Natural killer cell (primary cell): ENCODE data around the gene GRAMD2B. TPM values are rescaled to one million over a fixed set of nuclear protein-coding genes. Genes with fewer than 3 reads are reported as not detected.

ENCODE experiments used
- ATAC-seq, 3 donors: fragments of 150-1000 bp in 2 of 3; fragments of 200-7000 bp in 1 of 3; cut with Tn5 transposase; 1 replicate in 1 of 3; 2 replicates in 2 of 3; pipeline ENCODE4 v1.10.0; 2021; ENCODE audit warnings: mild to moderate bottlenecking in 2 of 3, moderate library complexity in 2 of 3
- DNase-seq, 2 donors: peaks; one replicate each; pipeline versions ENCODE4 v3.0.0 to v3.0.0-alpha.2; 2013 to 2021; ENCODE audit warnings: mixed read lengths in 1 of 2
- H3K27ac ChIP-seq: one replicate; pipeline ENCODE4 v1.5.1; 2013; ENCODE audit warnings: mild to moderate bottlenecking, low read length
- H3K27me3 ChIP-seq: one replicate; pipeline ENCODE4 v1.6.1; 2013; ENCODE audit warnings: low read length; ENCODE audit not compliant: control insufficient read depth, insufficient read depth
- H3K36me3 ChIP-seq: one replicate; pipeline ENCODE4 v1.6.1; 2013; ENCODE audit warnings: low read length; ENCODE audit not compliant: control insufficient read depth, insufficient read depth
- H3K4me1 ChIP-seq: one replicate; pipeline ENCODE4 v1.6.1; 2013; ENCODE audit warnings: low read length; ENCODE audit not compliant: control insufficient read depth, insufficient read depth
- H3K4me3 ChIP-seq: one replicate; pipeline ENCODE4 v1.5.1; 2013; ENCODE audit warnings: low read length
- H3K9me3 ChIP-seq: one replicate; pipeline ENCODE4 v1.6.1; 2013; ENCODE audit warnings: low read length; ENCODE audit not compliant: control insufficient read depth, insufficient read depth
- H3K27ac Mint-ChIP-seq, 2 donors: one replicate each; pipeline ENCODE4 v1.8.0; 2022; ENCODE audit warnings: mild to moderate bottlenecking in 2 of 2, mixed read lengths in 2 of 2, moderate library complexity in 1 of 2
- H3K27me3 Mint-ChIP-seq, 2 donors: one replicate each; pipeline ENCODE4 v1.8.0; 2022; ENCODE audit warnings: low read depth in 2 of 2, mixed read lengths in 2 of 2
- H3K36me3 Mint-ChIP-seq: one replicate; pipeline ENCODE4 v1.8.0; 2022; ENCODE audit warnings: mixed read lengths
- H3K4me1 Mint-ChIP-seq, 2 donors: one replicate each; pipeline ENCODE4 v1.8.0; 2022; ENCODE audit warnings: mixed read lengths in 2 of 2
- H3K4me3 Mint-ChIP-seq: one replicate; pipeline ENCODE4 v1.8.0; 2022; ENCODE audit warnings: mild to moderate bottlenecking, moderate library complexity, mixed read lengths
- H3K9me3 Mint-ChIP-seq, 2 donors: one replicate each; pipeline ENCODE4 v1.8.0; 2022; ENCODE audit warnings: mixed read lengths in 2 of 2
- CTCF ChIP-seq: fragments of 200-600 bp; IDR thresholded peaks from one replicate; pipeline ENCODE4 v1.8.0; 2022; ENCODE audit warnings: antibody characterized with exemption
- WGBS: methylation state at CpG from one replicate; pipeline ENCODE4 v1.1.7; 2013; ENCODE audit warnings: missing lambda C conversion rate; ENCODE audit not compliant: insufficient coverage; 5-methylcytosine and 5-hydroxymethylcytosine counted together
- intact Hi-C: fragments of 100-400 bp; cut with micrococcal nuclease; formaldehyde crosslinking; loops from one replicate; pipeline ENCODE4 v1.14.2; 2022
- total RNA-seq, 4 donors: library from RNA; stranded (reverse); fragments of 120-200 nt in 1 of 4; gene quantifications; one replicate each; pipeline versions ENCODE4 v1.2.3 to v1.2.4, GENCODE V29; 2013 to 2022

GRAMD2B gene
- total RNA-seq, 3 donors from 2014 or later (not counting 1 experiment from before 2014, with no cell fraction given), result 9.2 to 15.4 (median 10.0) TPM

GRCh38 chr5:126490167-126490940 is 67.1 kb downstream of the GRAMD2B start:
- WGBS, result 97% methylated on average over 11 of the region's 12 CpGs
- H3K4me3 Mint-ChIP-seq, result no peak overlapping the region
- no peak for DNase-seq
- peak overlapping the region in 1 of 2 donors; percentile 13 for H3K27ac Mint-ChIP-seq
- H3K4me3 ChIP-seq, result no peak overlapping the region
- no peaks in the 10 kb centered on the region for H3K27me3 Mint-ChIP-seq
- no peaks in the 10 kb centered on the region for H3K27me3 ChIP-seq
- no peak for ATAC-seq
- no peaks in the 10 kb centered on the region for H3K4me1 Mint-ChIP-seq
- H3K9me3 ChIP-seq, result no peaks in the 10 kb centered on the region
- H3K36me3 Mint-ChIP-seq, result peaks cover 31% of the 10 kb centered on the region
- H3K27ac ChIP-seq, result no peak overlapping the region
- no peaks in the 10 kb centered on the region for H3K4me1 ChIP-seq
- TF ChIP-seq CTCF, result no peak
- H3K9me3 Mint-ChIP-seq, result no peaks in the 10 kb centered on the region
- peaks cover 33% of the 10 kb centered on the region for H3K36me3 ChIP-seq
- intact Hi-C loops, result no loop called here

GRCh38 chr5:126492939-126493338 is 69.7 kb downstream of the GRAMD2B start:
- H3K27ac ChIP-seq, result no peak overlapping the region
- no peaks in the 10 kb centered on the region for H3K4me1 Mint-ChIP-seq
- no peak overlapping the region for H3K4me3 ChIP-seq
- no peaks in the 10 kb centered on the region for H3K9me3 ChIP-seq
- TF ChIP-seq CTCF, result no peak
- ATAC-seq (no peak), DNase-seq (peak in 1 of 2 donors; percentile 24)
- intact Hi-C loops, result no loop called here
- H3K36me3 Mint-ChIP-seq, result peaks cover 10% of the 10 kb centered on the region
- peaks cover 12% of the 10 kb centered on the region for H3K36me3 ChIP-seq
- H3K27me3 ChIP-seq, result no peaks in the 10 kb centered on the region
- no peak overlapping the region for H3K4me3 Mint-ChIP-seq
- WGBS, result 90% methylated on average over 8 of the region's 8 CpGs
- no peaks in the 10 kb centered on the region for H3K9me3 Mint-ChIP-seq
- H3K27me3 Mint-ChIP-seq, result no peaks in the 10 kb centered on the region
- H3K4me1 ChIP-seq, result no peaks in the 10 kb centered on the region
- H3K27ac Mint-ChIP-seq, result no peak overlapping the region

GRCh38 chr5:126494393-126494792 is 71.2 kb downstream of the GRAMD2B start:
- Mint-ChIP-seq H3K36me3 (peaks cover under 1% of the 10 kb centered on the region), H3K27ac (no peak overlapping the region), H3K4me1 (no peaks in the 10 kb centered on the region), H3K4me3 (no peak overlapping the region), H3K9me3 (no peaks in the 10 kb centered on the region), H3K27me3 (no peaks in the 10 kb centered on the region)
- no peak for DNase-seq
- Histone ChIP-seq H3K36me3 (peaks cover 3% of the 10 kb centered on the region), H3K4me3 (no peak overlapping the region), H3K4me1 (no peaks in the 10 kb centered on the region), H3K27me3 (no peaks in the 10 kb centered on the region), H3K27ac (no peak overlapping the region), H3K9me3 (no peaks in the 10 kb centered on the region)
- no peak for ATAC-seq
- WGBS, result 99% methylated on average over 3 of the region's 3 CpGs
- no peak for TF ChIP-seq CTCF
- intact Hi-C loops, result no loop called here

GRCh38 chr5:126497506-126497905 is 74.3 kb downstream of the GRAMD2B start:
- intact Hi-C loops, result no loop called here
- Histone ChIP-seq H3K27ac (no peak overlapping the region), H3K4me3 (no peak overlapping the region), H3K4me1 (no peaks in the 10 kb centered on the region), H3K9me3 (no peaks in the 10 kb centered on the region), H3K27me3 (no peaks in the 10 kb centered on the region), H3K36me3 (no peaks in the 10 kb centered on the region)
- H3K9me3 Mint-ChIP-seq, result no peaks in the 10 kb centered on the region
- no peaks in the 10 kb centered on the region for H3K27me3 Mint-ChIP-seq
- no peak overlapping the region for H3K27ac Mint-ChIP-seq
- no peaks in the 10 kb centered on the region for H3K4me1 Mint-ChIP-seq
- TF ChIP-seq CTCF, result no peak
- H3K4me3 Mint-ChIP-seq, result no peak overlapping the region
- H3K36me3 Mint-ChIP-seq, result no peaks in the 10 kb centered on the region
- 96% methylated on average over 5 of the region's 5 CpGs for WGBS
- DNase-seq, result no peak
- ATAC-seq, result no peak
